IMR-90 (cell line): ENCODE data around the gene EVA1C. TPM values are rescaled to one million over a fixed set of nuclear protein-coding genes. Genes with fewer than 3 reads are reported as not detected.

ENCODE experiments used
- ATAC-seq: fragments of 200-7000 bp; cut with Tn5 transposase; 2 replicates; pipeline ENCODE4 v1.9.1; 2020; ENCODE audit warnings: low read depth, mild to moderate bottlenecking, moderate library complexity
- BruUV-seq: library from RNA; stranded (reverse); fragments of 400-500 nt; replicated peaks from 2 replicates; lab custom pipeline; 2021; lab: Mats Ljungman, UMichigan
- CTCF ChIA-PET: fragments of 300-600 bp; formaldehyde crosslinking; extraction: SDS; loops from one replicate; lab custom pipeline; 2021; ENCODE audit warnings: antibody characterized with exemption; lab: Yijun Ruan, JAX
- POLR2A ChIA-PET: fragments of 300-600 bp; sonication (Branson Sonifier 250); formaldehyde crosslinking; loops from one replicate; lab custom pipeline; 2022; ENCODE audit warnings: antibody characterized with exemption; ENCODE audit not compliant: unreplicated experiment; lab: Charles Lee
- DNase-seq: peaks from one replicate; pipeline ENCODE4 v3.0.0; 2013
- H2AFZ ChIP-seq: replicated peaks from 2 replicates; pipeline ENCODE3; 2013; ENCODE audit warnings: low read length, mild to moderate bottlenecking; ENCODE audit not compliant: poor library complexity
- H2AK5ac ChIP-seq: 2 replicates; pipeline ENCODE4 v1.6.1; 2013; ENCODE audit warnings: low read depth, low read length, inconsistent platforms
- H2AK9ac ChIP-seq: replicated peaks from 2 replicates; pipeline ENCODE3; 2013; ENCODE audit warnings: mild to moderate bottlenecking, low read depth, low read length, moderate library complexity; ENCODE audit not compliant: poor library complexity
- H2BK120ac ChIP-seq: 2 replicates; pipeline ENCODE4 v1.6.1; 2013; ENCODE audit warnings: low read depth, low read length, inconsistent platforms
- H2BK15ac ChIP-seq: 3 replicates; pipeline ENCODE4 v1.6.1; 2013; ENCODE audit warnings: low read depth, low read length, inconsistent platforms
- H2BK20ac ChIP-seq: 2 replicates; pipeline ENCODE4 v1.6.1; 2013; ENCODE audit warnings: low read depth, mild to moderate bottlenecking, inconsistent platforms, low read length, moderate library complexity
- H2BK5ac ChIP-seq: 2 replicates; pipeline ENCODE4 v1.6.1; 2013; ENCODE audit warnings: mild to moderate bottlenecking, low read depth, low read length, inconsistent platforms; ENCODE audit not compliant: poor library complexity, severe bottlenecking
- H3K14ac ChIP-seq: replicated peaks from 2 replicates; pipeline ENCODE4 v1.6.1; 2013; ENCODE audit warnings: low read depth, low read length, inconsistent platforms
- H3K18ac ChIP-seq: 2 replicates; pipeline ENCODE4 v1.6.1; 2013; ENCODE audit warnings: low read depth, low read length, control low read depth
- H3K23ac ChIP-seq: 2 replicates; pipeline ENCODE4 v1.6.1; 2013; ENCODE audit warnings: low read depth, low read length, inconsistent platforms
- H3K27ac ChIP-seq: 2 replicates; pipeline ENCODE4 v1.5.1; 2013; ENCODE audit warnings: mild to moderate bottlenecking, control low read depth, low read length; ENCODE audit not compliant: insufficient read depth
- H3K27me3 ChIP-seq: 2 replicates; pipeline ENCODE4 v1.6.1; 2013; ENCODE audit warnings: low read length; ENCODE audit not compliant: control insufficient read depth, insufficient read depth
- H3K36me3 ChIP-seq: 2 replicates; pipeline ENCODE4 v1.6.1; 2013; ENCODE audit warnings: low read length, mixed read lengths; ENCODE audit not compliant: control insufficient read depth, insufficient read depth
- H3K4ac ChIP-seq: 2 replicates; pipeline ENCODE4 v1.6.1; 2013; ENCODE audit warnings: low read depth, low read length, inconsistent platforms
- H3K4me1 ChIP-seq: 2 replicates; pipeline ENCODE4 v1.6.1; 2013; ENCODE audit warnings: low read length, mixed read lengths; ENCODE audit not compliant: control insufficient read depth, insufficient read depth
- H3K4me2 ChIP-seq: 2 replicates; pipeline ENCODE4 v1.6.1; 2013; ENCODE audit warnings: low read depth, mild to moderate bottlenecking, control low read depth, low read length, moderate library complexity
- H3K4me3 ChIP-seq: 2 replicates; pipeline ENCODE4 v1.5.1; 2013; ENCODE audit warnings: low read depth, mild to moderate bottlenecking, control low read depth, low read length, moderate library complexity; ENCODE audit not compliant: insufficient read depth
- H3K56ac ChIP-seq: 2 replicates; pipeline ENCODE4 v1.6.1; 2013; ENCODE audit warnings: low read length, inconsistent platforms; ENCODE audit not compliant: insufficient read depth; ENCODE audit errors: extremely low read depth
- H3K79me1 ChIP-seq, 2 experiments: 2 replicates each; pipeline ENCODE4 v1.6.1; 2013; ENCODE audit warnings: low read length in 2 of 2, inconsistent platforms in 1 of 2, low read depth in 1 of 2
- H3K9ac ChIP-seq: 2 replicates; pipeline ENCODE4 v1.6.1; 2013; ENCODE audit warnings: low read depth, low read length, control low read depth
- H3K9me1 ChIP-seq: 2 replicates; pipeline ENCODE4 v1.6.1; 2013; ENCODE audit warnings: low read length, inconsistent platforms; ENCODE audit not compliant: insufficient read depth
- H3K9me3 ChIP-seq: 2 replicates; pipeline ENCODE4 v1.6.1; 2013; ENCODE audit warnings: low read length; ENCODE audit not compliant: control insufficient read depth, insufficient read depth
- H4K20me1 ChIP-seq: 2 replicates; pipeline ENCODE4 v1.6.1; 2013; ENCODE audit warnings: low read length, inconsistent platforms; ENCODE audit not compliant: insufficient read depth
- H4K5ac ChIP-seq: 2 replicates; pipeline ENCODE4 v1.6.1; 2013; ENCODE audit warnings: mild to moderate bottlenecking, low read depth, low read length, control low read depth
- H4K8ac ChIP-seq, 2 experiments: 2 replicates each; pipeline ENCODE4 v1.6.1; 2013; ENCODE audit warnings: low read depth in 2 of 2, low read length in 2 of 2, control low read depth in 1 of 2, inconsistent platforms in 1 of 2
- H4K91ac ChIP-seq: 2 replicates; pipeline ENCODE4 v1.6.1; 2013; ENCODE audit warnings: low read depth, low read length, inconsistent platforms; ENCODE audit not compliant: insufficient read depth
- CHD1 ChIP-seq: IDR thresholded peaks from 2 replicates; pipeline ENCODE4 v1.6.1; 2012; ENCODE audit warnings: low read depth, low read length, improper control_type of control experiment
- FOS ChIP-seq: fragments of 150-350 bp; IDR thresholded peaks from 2 replicates; pipeline ENCODE4 v1.6.1; 2016; ENCODE audit warnings: low read depth, low read length
- MAFK ChIP-seq: IDR thresholded peaks from 2 replicates; pipeline ENCODE4 v1.6.1; 2012; ENCODE audit warnings: low read depth, low read length, improper control_type of control experiment
- MXI1 ChIP-seq: IDR thresholded peaks from 2 replicates; pipeline ENCODE4 v1.6.1; 2012; ENCODE audit warnings: low read depth, mild to moderate bottlenecking, low read length, moderate library complexity, borderline replicate concordance
- RAD21 ChIP-seq: IDR thresholded peaks from 2 replicates; pipeline ENCODE4 v1.6.1; 2012; ENCODE audit warnings: low read length, improper control_type of control experiment
- SMC3 ChIP-seq: fragments of 150-350 bp; IDR thresholded peaks from 2 replicates; pipeline ENCODE4 v1.6.1; 2016; ENCODE audit warnings: low read depth, mild to moderate bottlenecking, antibody characterized with exemption, low read length, moderate library complexity
- WGBS, 2 experiments: methylation state at CpG; one replicate each; pipeline versions ENCODE4 v1.1.5 to v1.1.7; 2013; ENCODE audit warnings: missing lambda C conversion rate in 2 of 2; ENCODE audit not compliant: insufficient read length in 1 of 2; ENCODE audit errors: extremely low coverage in 2 of 2; 5-methylcytosine and 5-hydroxymethylcytosine counted together
- dilution Hi-C: fragments of 300-500 bp; cut with HindIII; formaldehyde crosslinking; loops from one replicate; pipeline ENCODE4 v1.14.3; 2018; ENCODE audit warnings: low sequenced_read_pairs; ENCODE audit not compliant: unreplicated experiment
- in situ Hi-C: fragments of 300-500 bp; cut with MboI; formaldehyde crosslinking; loops from 3 replicates; pipeline ENCODE4 v1.14.3; 2019; ENCODE audit warnings: low sequenced_read_pairs, inconsistent platforms, mixed read lengths
- intact Hi-C: fragments of 100-400 bp; cut with micrococcal nuclease; formaldehyde crosslinking; loops from 2 replicates; pipeline ENCODE4 v1.10.0; 2022
- polyA plus RNA-seq, 3 experiments: library from polyadenylated mRNA; depleted of rRNA; stranded (reverse); fragments of >200 nt; gene quantifications; 2 replicates each; pipeline ENCODE4 v1.2.3, GENCODE V29; 2012; ENCODE audit warnings: low replicate concordance in 1 of 3
- total RNA-seq: library from RNA; depleted of rRNA; stranded (reverse); fragments of >200 nt; gene quantifications from 2 replicates; pipeline ENCODE4 v1.2.3, GENCODE V29; 2012

The EVA1C gene
- total and polyA plus RNA-seq, 2 of the 4 experiments (the other 2 are of a cell fraction): 0.72 to 1.1 TPM

DNA sequence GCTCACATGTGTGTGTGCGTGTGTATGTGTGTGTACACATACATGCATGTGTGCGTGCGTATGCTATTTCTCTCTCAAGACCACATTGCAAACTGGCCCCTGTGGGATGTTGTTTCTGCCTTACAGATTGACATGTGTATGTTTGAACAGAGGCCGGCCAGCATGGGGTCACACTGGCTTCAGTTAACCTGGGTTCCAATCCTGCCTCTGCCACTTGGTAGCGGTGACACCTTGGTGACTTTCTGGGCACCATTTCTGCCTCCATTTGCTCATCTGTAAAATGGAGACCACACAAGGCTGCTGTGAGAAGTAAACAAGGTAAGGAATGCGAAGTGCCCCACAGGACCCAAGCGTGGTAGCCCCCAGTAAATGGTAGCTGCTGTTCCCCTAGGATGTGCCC is 121.1 kb downstream of the EVA1C start:
- Histone ChIP-seq H3K9me1 (peaks cover 5% of the 10 kb centered on the region; the same call in 1 of the 2 replicates), H2BK20ac (no peak overlapping the region), H4K20me1 (no peaks in the 10 kb centered on the region), H3K23ac (no peak overlapping the region), H3K4ac (no peak overlapping the region), H4K8ac (no peak overlapping the region), H3K56ac (no peak overlapping the region), H3K14ac (no peak overlapping the region), H3K79me1 (no peaks in the 10 kb centered on the region), H3K27ac (no peak overlapping the region), H3K4me2 (no peak overlapping the region), H2BK120ac (no peak overlapping the region), H3K27me3 (no peaks in the 10 kb centered on the region; the same call in 1 of the 2 replicates), H2BK5ac (no peak overlapping the region), H2BK15ac (no peak overlapping the region), H2AK9ac (no peak overlapping the region), H2AFZ (no peak overlapping the region), H3K36me3 (no peaks in the 10 kb centered on the region), H3K4me3 (no peak overlapping the region), H3K9ac (no peak overlapping the region), H3K4me1 (no peaks in the 10 kb centered on the region), H2AK5ac (no peak overlapping the region), H3K18ac (no peak overlapping the region), H3K9me3 (peaks cover 2% of the 10 kb centered on the region; the same call in 1 of the 2 replicates), H4K91ac (no peak overlapping the region), H4K5ac (no peak overlapping the region)
- dilution Hi-C loops: no loop called here
- DNase-seq (no peak), ATAC-seq (no peak)
- POLR2A ChIA-PET: no interaction called here
- CTCF ChIA-PET: no interaction called here
- 85% methylated on average over 4 of the region's 7 CpGs; no CpG with 5 or more reads in 1 of the 2 experiments for WGBS, 2 experiments
- in situ Hi-C loops: no loop called here
- no TSS peak for BruUV-seq
- intact Hi-C loops: no loop called here
- TF ChIP-seq RAD21 (no peak), CHD1 (no peak), SMC3 (no peak), FOS (no peak), MXI1 (no peak), MAFK (no peak)
